HG03097 (cell line): ENCODE data around the gene RAB6C.
"Not testable (repeated sequence)": the region's sequence is repeated elsewhere in the genome, so short reads cannot be mapped to it uniquely, and the experiment has no call there.

Source experiments
- ATAC-seq: cut with Tn5 transposase; IDR thresholded peaks from one replicate; pipeline ENCODE4 v1.9.1; 2021; ENCODE audit not compliant: unreplicated experiment, low FRiP score

RAB6C gene

DNA sequence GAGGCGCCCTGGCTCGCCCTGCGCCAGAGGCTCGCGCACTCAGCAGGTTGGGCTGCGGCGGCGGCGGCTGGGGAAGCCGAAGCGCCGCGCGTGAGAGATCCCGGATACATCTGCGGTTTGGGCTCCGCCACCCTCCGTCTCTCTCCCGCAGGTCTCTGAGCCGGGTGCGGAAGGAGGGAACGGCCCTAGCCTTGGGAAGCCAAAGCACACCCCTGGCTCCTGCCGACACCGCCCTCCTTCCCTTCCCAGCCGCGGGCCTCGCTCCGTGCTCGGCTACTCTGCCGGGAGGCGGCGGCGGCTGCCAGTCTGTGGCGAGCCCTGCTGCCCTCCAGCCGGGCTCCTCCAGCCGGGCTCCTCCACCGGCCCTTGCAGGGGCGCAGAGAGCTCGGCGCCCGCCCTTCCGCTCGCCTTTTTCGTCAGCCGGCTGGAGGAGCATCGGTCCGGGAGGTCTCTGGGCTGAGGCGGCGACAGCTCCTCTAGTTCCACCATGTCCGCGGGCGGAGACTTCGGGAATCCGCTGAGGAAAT lies at the start of gene RAB6C:
Gene RAB6C, plus strand, starts transcription at position 38 of the 527 bp plus-strand sequence. Its CDS starts 450 bp downstream, at position 488.
- ATAC-seq, result not testable (repeated sequence)

DNA sequence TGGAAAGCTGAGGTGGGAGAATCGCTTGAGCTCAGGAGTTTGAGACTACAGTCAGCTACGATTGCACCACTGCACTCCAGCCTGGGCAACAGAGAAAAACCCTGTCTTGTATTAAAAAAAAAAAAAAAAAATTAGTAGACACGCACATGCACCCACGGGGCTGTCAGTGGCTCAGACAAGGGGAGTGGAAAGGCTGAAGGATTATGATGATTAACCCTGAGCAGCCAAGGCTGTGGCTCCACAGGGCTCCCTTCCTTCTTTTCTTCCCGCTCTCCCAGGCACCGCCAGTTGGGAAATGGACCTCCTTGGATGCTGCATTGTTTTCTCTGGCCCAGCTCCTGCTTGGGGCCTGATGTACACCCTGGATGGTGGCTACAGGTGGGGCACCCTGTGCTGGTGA lies 49.0 kb upstream of the RAB6C start:
- no peak for ATAC-seq

DNA sequence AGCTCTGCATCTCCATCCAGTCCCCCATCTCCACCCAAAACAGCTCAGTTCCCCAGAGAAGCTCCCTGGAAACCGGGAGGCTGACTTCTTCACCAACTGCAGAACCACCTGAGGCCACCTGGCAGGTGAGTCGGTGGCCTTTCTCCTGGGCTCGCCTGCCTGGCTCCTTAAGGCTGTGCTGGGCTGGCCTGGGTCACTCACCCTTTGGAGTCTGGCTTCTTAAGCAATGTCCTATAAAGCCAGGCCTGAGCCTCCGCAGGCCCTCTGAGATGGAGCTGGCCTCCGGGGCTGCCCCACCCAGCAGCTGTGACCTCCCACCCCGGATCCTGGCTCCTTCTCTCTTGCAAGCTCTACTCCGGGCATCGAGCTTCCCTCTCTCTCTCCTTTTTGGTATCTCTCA lies 46.1 kb upstream of the RAB6C start:
- not testable (repeated sequence) for ATAC-seq

DNA sequence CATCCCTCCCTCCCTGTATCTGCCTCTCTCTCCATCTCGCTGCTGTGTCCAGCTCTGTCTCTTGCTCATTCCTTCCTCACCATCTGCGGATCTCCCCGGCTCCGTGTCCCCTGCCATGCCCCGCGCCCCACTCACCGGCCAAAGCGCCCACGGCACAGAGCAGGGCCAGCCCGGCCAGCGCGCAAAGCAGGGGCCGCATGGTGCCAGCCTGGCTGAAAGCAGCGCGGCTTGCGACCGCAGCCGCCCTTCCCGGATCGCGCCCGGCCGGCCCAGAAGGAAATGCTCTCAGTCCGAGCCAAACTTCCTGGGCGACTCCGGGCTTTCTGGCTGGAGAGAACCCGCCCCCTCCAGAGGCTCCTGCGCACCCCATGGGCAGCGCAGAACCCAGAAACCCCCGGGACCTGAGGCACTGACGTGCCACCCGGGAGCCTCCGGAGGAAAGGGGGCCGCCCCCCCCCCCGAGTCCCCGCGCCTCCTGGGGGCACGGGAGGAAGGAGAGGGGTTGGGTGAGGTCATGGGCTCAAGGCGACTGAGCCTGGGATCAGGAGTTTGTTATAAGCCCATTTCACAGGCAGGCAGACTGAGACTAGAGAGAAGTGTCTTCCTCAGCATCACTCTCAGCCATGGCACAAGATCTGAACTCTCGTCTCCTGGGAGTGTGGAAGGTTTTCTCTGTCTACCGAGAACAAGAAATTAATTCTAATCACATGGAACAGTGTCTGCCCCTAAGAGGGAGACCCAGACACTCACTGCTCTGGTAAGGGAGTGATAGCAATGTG lies 45.2 kb upstream of the RAB6C start:
- no peak for ATAC-seq

DNA sequence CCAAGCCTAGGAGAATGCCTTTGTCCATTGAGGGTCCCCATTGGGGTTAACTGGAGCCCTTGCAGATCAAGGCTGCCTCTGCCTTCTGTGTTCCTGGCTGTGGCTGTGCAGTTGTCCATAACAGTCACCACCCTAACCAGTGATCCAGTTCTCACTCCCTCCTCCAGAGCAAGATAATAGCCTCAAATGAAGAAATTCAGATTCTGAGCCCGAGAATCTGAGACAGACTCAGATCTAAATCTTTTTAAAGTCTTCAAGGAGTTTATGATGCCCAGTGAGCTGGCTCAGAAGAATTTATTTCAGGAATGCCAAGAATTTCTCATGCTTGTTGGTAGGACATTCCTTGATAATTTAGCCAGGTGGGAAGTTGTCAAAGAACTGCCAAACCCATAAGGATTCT lies 44.3 kb upstream of the RAB6C start:
- no peak for ATAC-seq

DNA sequence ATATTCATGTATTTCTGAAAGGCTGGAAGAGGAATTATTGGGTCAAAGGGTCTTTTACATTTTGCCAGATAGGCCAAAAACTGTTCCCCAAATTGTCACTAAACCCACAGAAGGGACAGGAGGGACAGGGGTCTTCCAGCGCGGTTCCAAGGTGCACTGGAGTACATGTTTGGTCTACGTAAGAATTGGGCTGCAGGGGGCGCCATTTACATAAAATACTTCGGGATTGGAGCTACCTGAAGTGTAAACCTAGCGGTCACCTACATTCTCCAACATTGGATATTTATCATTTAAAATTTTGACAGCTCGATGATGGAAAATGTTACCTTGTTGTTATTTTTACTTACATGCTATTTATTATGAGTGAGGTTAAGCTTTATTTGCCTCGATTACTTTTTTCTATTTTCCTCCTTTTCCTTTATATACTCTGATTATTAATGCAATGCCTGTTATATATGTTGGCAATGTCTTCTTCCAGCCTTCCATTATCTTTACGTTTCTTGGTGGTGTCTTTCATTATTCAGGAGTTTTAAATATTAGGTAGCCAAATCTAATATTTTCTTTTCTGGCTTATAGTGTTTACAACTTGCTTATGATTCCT lies 43.0 kb upstream of the RAB6C start:
- no peak for ATAC-seq

DNA sequence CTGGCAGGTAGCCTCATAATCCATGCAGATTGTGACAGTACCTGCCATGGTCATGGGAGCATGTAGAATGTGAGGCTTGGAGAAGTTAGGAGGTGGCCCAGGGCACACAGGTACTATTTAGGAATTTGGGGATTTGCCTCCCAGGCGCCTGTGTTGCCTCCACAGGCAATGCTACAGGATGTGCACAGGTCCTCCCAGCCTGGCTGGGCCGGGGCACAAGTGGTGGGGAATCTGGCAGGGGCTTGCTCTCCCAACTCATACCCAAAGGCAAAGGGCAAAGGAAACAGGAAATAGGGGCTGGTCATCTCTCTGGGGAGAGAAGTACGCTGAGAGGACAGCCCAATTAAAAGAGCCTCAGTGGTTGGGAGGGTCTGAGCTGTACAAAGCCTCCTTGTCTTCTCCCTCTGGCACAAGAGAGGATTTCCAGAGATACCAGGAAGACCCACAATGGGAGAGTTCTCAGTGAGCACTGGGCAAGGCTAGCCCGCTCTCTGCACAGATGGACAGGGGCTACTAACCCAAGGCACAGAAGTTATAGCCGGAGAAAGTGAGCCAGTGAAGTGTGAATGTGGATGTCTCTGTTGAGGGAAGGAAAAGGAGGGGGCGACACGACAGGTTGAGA lies 40.5 kb upstream of the RAB6C start:
- ATAC-seq, result not testable (repeated sequence)

DNA sequence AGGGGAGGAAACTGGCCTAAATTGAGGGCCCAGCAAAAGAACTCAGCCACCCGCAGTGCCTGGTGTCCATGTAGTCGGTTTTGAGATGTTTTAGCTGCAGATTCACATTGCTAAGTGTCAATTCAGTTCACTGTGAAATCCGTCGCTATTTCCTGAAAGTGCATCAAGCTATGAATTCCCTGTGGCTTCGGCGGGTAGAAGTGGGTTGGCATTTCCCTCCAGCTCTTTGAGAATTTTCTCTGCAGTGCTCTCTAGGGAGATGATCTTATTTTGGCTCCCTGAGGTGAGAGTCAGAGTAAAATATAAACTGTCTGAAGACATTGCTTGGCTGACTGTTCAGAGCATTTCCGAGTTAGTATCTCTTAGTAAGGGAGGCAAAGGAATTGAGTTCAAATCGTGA lies 36.0 kb upstream of the RAB6C start:
- not testable (repeated sequence) for ATAC-seq

DNA sequence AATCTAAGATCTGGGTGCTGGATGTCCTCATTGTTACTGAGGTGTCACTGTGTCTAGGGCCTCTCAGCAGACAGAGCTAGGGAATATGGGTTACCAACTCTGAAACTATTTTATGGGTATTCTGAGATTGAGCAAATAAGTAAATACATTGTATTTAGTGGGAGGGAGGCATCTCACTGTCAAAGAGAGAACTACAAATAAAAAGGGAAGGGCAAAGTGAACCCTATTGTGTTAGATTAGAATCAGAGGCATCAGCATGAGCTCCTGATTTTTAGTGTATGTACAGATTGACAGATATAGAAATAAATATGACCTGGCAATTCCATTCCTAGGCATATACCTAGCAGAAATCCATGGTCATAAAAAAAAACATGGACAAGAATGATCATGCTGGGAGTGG lies 33.9 kb upstream of the RAB6C start:
- no peak for ATAC-seq

DNA sequence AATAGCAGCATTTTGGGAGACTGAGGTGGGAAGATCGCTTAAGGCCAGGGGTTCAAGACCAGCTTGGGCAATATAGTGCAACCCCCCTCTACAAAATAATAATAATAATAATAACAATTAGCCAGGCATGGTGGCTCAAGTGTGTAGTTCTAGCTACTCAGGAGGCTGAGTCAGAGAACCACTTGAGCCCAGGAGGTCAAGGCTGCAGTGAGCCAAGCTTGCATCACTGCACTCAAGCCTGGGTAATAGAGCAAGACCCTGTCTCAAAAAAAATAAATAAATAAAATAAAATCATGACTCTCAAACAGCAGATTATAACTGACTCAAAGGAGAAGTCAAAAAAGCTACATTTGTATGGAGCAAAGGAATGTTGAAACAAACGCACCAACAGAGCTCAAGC lies 31.8 kb upstream of the RAB6C start:
- not testable (repeated sequence) for ATAC-seq

DNA sequence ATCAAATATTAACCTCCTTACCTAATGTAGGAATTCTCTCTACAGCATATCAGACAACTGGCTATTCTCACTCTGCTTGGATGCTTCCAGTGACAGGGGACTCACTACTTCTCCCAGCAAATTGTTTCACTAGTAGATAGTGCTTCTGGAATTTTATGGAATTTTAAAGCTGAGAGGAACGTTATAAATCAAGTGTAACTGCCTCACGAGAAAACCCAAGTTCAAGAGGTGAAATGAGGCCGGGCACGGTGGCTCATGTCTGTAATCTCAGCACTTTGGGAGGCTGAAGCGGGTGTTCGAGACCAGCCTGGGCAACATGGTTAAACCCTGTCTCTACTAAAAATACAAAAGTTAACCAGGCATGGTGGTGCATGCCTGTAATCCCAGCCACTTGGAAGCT lies 23.3 kb upstream of the RAB6C start:
- ATAC-seq, result not testable (repeated sequence)

DNA sequence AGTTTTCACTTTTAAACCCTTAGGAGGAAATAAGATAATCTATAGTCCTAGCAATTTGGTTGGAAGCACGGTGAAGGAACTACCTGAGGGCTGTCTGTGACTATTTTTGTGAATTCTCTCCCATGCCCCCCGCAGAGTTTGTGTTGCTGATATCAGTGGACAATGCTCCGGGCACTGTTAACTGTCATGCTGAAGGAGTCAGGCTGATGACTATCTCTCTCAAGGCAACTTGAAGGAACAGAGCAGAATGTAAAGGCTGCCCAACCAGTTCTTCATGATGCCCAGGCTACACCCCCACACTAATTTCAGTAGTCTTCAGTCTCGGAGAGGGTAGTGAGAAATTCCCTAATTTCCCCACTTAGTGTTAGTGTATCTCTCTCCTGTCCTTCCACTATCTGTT lies 21.6 kb upstream of the RAB6C start:
- no peak for ATAC-seq

DNA sequence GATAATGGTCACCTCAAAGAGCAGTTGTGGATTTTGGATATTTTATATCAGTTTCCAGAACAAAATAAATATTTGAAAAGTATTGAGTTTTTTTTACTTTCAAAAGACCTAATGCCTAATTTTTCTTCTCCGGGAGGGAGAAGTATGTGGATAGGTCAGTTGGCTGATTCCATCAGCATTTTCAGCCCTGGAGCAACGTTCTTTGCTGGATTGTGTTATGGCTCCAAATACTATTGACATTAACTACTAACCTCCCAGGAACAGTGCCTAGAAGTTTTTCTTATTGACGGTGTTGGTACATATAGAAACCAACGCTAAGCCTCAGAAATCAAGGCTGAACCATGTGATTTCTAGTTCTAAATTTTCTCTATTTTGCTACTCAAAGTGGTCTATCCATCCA lies 20.7 kb upstream of the RAB6C start:
- not testable (repeated sequence) for ATAC-seq

DNA sequence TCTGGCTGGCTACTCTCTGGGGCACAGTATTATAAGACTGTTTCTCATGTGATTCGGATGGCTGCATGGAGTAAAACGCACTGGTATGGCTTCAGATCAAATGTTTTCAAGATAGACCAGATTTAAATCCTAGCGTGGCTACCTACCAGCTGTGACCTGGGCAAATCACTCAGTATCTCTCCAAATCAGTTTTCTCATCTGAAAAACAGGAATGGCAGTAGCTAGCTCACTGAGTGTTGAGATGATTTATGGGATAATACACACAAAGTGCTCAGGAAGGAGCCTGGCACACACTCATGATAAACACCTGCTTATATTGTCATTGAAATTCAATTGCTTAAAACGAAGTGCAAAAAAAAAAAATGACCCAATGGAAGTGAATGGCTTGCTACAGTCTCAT lies 10.9 kb upstream of the RAB6C start:
- ATAC-seq, result not testable (repeated sequence)

DNA sequence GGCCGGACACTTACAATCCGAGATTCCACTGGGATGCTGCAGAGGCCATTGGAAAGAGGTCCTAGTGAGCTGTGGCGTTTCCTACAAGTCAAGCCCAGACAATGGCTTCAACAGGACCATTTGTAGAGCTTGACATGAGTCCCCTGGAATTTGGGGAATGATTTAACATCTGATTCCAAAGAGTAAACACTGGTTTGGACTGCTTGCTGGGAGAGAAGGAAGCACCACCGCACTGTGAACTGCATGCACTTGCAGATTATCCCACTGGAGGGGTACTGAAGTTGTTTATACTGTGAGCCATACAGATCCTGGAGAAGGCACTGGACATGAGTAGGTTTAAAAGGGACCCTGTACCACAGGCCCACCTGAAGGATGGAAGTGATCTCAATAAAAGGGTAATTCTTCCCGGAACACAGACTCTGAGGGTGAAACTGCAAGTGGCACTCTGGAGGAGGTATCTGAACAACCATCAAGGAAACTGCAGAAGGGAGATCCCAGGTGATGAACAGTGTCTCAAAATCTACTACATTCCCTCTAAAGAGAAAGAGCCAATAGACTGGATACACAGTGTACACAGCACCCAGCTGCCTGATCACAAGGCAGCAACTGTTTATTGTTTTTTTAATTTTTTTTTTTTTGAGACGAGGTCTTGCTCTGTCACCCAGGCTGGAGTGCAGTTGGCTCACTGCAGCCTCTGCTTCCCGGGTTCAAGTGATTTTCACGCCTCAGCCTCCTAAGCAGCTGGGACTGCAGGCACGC lies 4.3 kb upstream of the RAB6C start:
- ATAC-seq, result no peak

DNA sequence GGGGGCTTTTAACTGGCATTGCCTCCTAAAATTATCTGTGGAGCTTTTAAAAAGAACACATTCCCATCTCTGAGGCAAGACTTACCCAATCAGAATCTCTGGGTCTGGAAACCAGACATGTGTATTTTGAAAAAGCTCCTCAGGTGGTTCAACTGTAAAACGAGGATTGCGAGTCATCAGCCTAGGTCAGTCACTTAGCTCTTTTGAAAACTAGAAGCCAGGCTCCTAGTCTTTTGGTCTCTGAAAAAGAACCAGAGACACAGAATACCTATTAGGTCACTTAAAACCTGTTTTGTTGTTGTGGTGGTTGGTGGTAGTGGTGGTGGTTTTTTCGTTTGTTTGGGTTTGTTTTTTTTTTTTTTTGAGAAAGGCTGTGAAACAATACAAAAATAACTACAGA lies 2.5 kb upstream of the RAB6C start:
- ATAC-seq, result not testable (repeated sequence)

DNA sequence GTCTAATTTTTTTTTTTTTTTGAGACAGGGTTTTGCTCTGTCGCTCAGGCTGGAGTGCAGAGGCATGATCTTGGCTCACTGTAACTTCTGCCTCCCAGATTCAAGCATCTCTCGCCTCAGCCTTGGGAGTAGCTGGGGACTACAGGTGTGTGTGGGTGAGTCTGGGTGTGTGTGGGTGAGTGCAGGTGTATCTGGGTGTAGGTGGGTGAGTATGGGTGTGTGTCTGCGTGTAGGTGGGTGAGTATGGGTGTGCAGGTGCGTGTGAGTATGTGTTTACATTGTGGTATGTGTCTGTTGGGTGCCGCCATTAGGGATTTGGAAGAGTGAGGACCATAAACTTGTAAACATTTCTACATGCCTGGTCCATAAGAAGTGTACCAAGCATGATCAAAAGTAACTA lies 1.5 kb upstream of the RAB6C start:
- ATAC-seq, result no peak

DNA sequence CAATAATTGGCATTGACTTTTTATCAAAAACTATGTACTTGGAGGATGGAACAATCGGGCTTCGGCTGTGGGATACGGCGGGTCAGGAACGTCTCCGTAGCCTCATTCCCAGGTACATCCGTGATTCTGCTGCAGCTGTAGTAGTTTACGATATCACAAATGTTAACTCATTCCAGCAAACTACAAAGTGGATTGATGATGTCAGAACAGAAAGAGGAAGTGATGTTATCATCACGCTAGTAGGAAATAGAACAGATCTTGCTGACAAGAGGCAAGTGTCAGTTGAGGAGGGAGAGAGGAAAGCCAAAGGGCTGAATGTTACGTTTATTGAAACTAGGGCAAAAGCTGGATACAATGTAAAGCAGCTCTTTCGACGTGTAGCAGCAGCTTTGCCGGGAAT lies 780 bp downstream of the RAB6C start:
- not testable (repeated sequence) for ATAC-seq

DNA sequence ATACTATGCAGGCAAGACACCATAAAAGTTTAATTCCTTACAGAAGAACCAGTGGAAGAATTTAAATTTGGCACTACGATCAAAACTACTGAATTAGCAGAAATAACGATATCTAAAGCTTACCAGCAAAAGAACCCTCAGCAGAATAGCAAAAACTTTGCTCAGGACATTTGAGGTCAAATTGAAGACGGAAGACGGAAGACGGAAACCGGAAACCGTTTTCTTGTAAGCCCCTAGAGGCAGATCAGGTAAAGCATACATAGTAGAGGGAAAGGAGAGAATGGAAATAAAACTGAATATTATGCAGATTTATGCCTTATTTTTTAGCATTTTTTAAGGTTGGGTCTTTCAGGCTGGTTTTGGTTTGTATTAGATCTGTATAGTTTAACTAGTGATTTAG lies 2.2 kb downstream of the RAB6C start:
- not testable (repeated sequence) for ATAC-seq

DNA sequence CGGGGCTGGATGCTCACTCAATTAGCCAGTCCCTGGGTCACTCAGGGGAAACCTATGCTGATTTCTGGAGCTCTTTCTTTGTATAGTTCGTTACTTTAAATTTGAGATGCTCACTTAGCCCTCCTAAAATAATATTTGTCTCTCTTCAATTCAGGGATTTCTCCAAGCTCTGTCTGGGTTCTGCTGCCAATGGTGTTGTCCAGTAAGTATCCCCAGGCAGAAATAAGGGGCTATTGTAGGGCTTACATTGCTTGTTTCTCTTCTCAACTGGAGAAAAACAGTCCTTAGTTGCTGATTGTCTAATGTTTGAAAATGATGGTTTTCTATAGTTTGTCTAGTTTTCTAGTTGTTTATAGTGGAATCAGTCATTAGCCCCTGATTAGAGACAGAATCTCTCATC lies 5.0 kb downstream of the RAB6C start:
- no peak for ATAC-seq
